ENCODE data around the gene USP44. TPM values are rescaled to one million over a fixed set of nuclear protein-coding genes. Genes with fewer than 3 reads are reported as not detected.

USP44 gene
- total and polyA plus RNA-seq, 2 donors: 0.42 to 0.44 TPM

GRCh38 chr12:95544756-95545155 is 6.5 kb downstream of the USP44 start:
- Histone ChIP-seq H3K4me3 (ENCODE audit: low read depth, low read length) (no peak overlapping the region), H3K4me1 (ENCODE audit: insufficient read depth) (no peaks in the 10 kb centered on the region), H3K27ac (ENCODE audit: low read depth) (no peak overlapping the region), H3K36me3 (ENCODE audit: insufficient read depth) (no peaks in the 10 kb centered on the region)
- 49% methylated on average over 3 of the region's 3 CpGs for WGBS
- DNase-seq (ENCODE audit: extremely low spot score): no peak

DNA sequence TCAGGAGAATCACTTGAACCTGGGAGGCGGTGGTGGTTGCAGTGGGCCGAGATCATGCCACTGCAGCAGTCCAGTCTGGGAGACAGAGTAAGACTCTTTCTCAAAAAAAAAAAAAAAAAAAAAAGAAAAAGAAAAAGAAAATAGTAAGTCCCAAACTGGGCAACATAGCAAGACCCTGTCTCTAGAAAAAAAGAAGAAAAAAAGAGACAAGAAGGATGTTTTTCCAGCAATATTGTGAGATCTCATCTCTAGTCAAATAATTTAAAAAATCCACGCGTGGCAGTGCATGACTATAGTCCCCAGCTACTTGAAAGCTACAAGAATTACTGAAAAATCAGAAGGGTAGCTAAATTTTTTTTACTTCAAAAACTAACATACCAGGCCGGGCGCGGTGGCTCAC is 8.0 kb downstream of the USP44 start:
- no peak for DNase-seq (ENCODE audit: extremely low spot score)
- H3K36me3 ChIP-seq (ENCODE audit: insufficient read depth): no peaks in the 10 kb centered on the region
- H3K4me3 ChIP-seq (ENCODE audit: low read depth, low read length): no peak overlapping the region
- 96% methylated on average over 7 of the region's 7 CpGs for WGBS
- H3K4me1 ChIP-seq (ENCODE audit: insufficient read depth): no peaks in the 10 kb centered on the region
- H3K27ac ChIP-seq (ENCODE audit: low read depth): no peak overlapping the region

GRCh38 chr12:95541436-95541835 is 9.8 kb downstream of the USP44 start:
- WGBS: 86% methylated on average over 7 of the region's 7 CpGs
- H3K4me1 ChIP-seq (ENCODE audit: insufficient read depth): no peaks in the 10 kb centered on the region
- H3K27ac ChIP-seq (ENCODE audit: low read depth): no peak overlapping the region
- H3K36me3 ChIP-seq (ENCODE audit: insufficient read depth): no peaks in the 10 kb centered on the region
- no peak for DNase-seq (ENCODE audit: extremely low spot score)
- H3K4me3 ChIP-seq (ENCODE audit: low read depth, low read length): no peak overlapping the region

GRCh38 chr12:95538656-95539055 is 12.6 kb downstream of the USP44 start:
- 56% methylated on average over 5 of the region's 5 CpGs for WGBS
- Histone ChIP-seq H3K4me1 (ENCODE audit: insufficient read depth) (no peaks in the 10 kb centered on the region), H3K27ac (ENCODE audit: low read depth) (no peak overlapping the region), H3K4me3 (ENCODE audit: low read depth, low read length) (no peak overlapping the region), H3K36me3 (ENCODE audit: insufficient read depth) (no peaks in the 10 kb centered on the region)
- DNase-seq (ENCODE audit: extremely low spot score): no peak

- 55% methylated on average over 4 of the region's 4 CpGs for WGBS
Observed at GRCh38 chr12:95538006-95538405, 13.3 kb downstream of the USP44 start.

GRCh38 chr12:95533985-95534384 is 17.3 kb downstream of the USP44 start:
- H3K4me1 ChIP-seq (ENCODE audit: insufficient read depth): no peaks in the 10 kb centered on the region
- 52% methylated on average over 4 of the region's 4 CpGs for WGBS
- no peak overlapping the region for H3K27ac ChIP-seq (ENCODE audit: low read depth)
- no peaks in the 10 kb centered on the region for H3K36me3 ChIP-seq (ENCODE audit: insufficient read depth)
- H3K4me3 ChIP-seq (ENCODE audit: low read depth, low read length): no peak overlapping the region
- no peak for DNase-seq (ENCODE audit: extremely low spot score)

More at GRCh38 chr12:95538006-95538405, 13.3 kb downstream of the USP44 start:
- Histone ChIP-seq H3K4me3 (ENCODE audit: low read depth, low read length) (no peak overlapping the region), H3K36me3 (ENCODE audit: insufficient read depth) (no peaks in the 10 kb centered on the region), H3K4me1 (ENCODE audit: insufficient read depth) (no peaks in the 10 kb centered on the region), H3K27ac (ENCODE audit: low read depth) (no peak overlapping the region)
- no peak for DNase-seq (ENCODE audit: extremely low spot score)

DNA sequence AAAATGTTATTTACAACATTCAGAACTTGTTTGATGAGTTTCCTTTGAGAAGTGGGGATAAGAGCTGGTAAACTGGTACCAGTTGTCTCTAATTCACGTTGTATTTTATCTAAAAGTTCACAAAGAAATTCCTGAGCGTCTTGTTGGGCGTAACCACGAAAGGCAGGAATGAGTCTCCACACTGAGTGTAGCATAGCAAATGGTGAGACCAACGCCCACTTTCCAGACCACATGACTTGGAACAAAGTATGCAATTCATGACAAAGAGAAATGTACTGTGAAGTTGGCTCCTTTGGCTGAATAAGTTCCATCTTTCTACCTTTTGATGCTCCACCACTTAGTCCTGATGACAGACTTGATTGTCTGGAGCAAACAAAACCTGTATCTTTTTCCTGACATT is 18.4 kb downstream of the USP44 start:
- H3K4me1 ChIP-seq (ENCODE audit: insufficient read depth): no peaks in the 10 kb centered on the region
- WGBS: 59% methylated on average over 5 of the region's 5 CpGs
- no peak for DNase-seq (ENCODE audit: extremely low spot score)
- H3K36me3 ChIP-seq (ENCODE audit: insufficient read depth): no peaks in the 10 kb centered on the region
- no peak overlapping the region for H3K27ac ChIP-seq (ENCODE audit: low read depth)
- no peak overlapping the region for H3K4me3 ChIP-seq (ENCODE audit: low read depth, low read length)

GRCh38 chr12:95529693-95530225 is 21.5 kb downstream of the USP44 start:
- DNase-seq (ENCODE audit: extremely low spot score): no peak
- WGBS: 82% methylated on average over 4 of the region's 4 CpGs

GRCh38 chr12:95528431-95528830 is 22.8 kb downstream of the USP44 start:
- H3K36me3 ChIP-seq (ENCODE audit: insufficient read depth): no peaks in the 10 kb centered on the region
- H3K4me1 ChIP-seq (ENCODE audit: insufficient read depth): no peaks in the 10 kb centered on the region
- no peak overlapping the region for H3K27ac ChIP-seq (ENCODE audit: low read depth)
- no peak for DNase-seq (ENCODE audit: extremely low spot score)
- WGBS: 62% methylated on average over 4 of the region's 4 CpGs
- no peak overlapping the region for H3K4me3 ChIP-seq (ENCODE audit: low read depth, low read length)

More at GRCh38 chr12:95529693-95530225, 21.5 kb downstream of the USP44 start:
- H3K4me1 ChIP-seq (ENCODE audit: insufficient read depth): no peaks in the 10 kb centered on the region
- H3K36me3 ChIP-seq (ENCODE audit: insufficient read depth): no peaks in the 10 kb centered on the region
- no peak overlapping the region for H3K27ac ChIP-seq (ENCODE audit: low read depth)
- no peak overlapping the region for H3K4me3 ChIP-seq (ENCODE audit: low read depth, low read length)

- 95% methylated on average over 8 of the region's 8 CpGs for WGBS
- H3K27ac ChIP-seq (ENCODE audit: low read depth): no peak overlapping the region
- no peak for DNase-seq (ENCODE audit: extremely low spot score)
- H3K4me3 ChIP-seq (ENCODE audit: low read depth, low read length): no peak overlapping the region
- H3K36me3 ChIP-seq (ENCODE audit: insufficient read depth): no peaks in the 10 kb centered on the region
- no peaks in the 10 kb centered on the region for H3K4me1 ChIP-seq (ENCODE audit: insufficient read depth)
Observed at GRCh38 chr12:95522692-95523091, 28.6 kb downstream of the USP44 start.

- Histone ChIP-seq H3K36me3 (ENCODE audit: insufficient read depth) (no peaks in the 10 kb centered on the region), H3K27ac (ENCODE audit: low read depth) (no peak overlapping the region), H3K4me1 (ENCODE audit: insufficient read depth) (no peaks in the 10 kb centered on the region), H3K4me3 (ENCODE audit: low read depth, low read length) (no peak overlapping the region)
- DNase-seq (ENCODE audit: extremely low spot score): no peak
- WGBS: 77% methylated on average over 6 of the region's 6 CpGs
Observed at GRCh38 chr12:95520816-95521215, 30.5 kb downstream of the USP44 start.

DNA sequence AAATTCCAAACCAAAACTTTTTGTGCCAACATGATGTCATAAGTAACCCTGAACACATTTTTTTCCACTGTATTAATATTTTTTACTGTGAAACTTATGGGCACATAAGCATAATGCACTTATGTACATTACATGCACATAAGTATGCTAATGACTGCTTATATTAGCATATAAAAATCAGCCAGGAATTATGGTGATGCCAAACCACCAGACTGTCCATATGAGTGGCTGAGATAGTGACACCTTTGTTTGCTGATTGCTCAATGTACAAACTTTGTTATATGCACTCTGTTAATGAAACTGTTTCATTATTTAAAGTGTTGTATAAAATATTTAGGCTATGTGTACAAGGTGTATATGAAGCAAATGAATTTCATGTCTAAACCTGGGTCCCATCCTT is 32.3 kb downstream of the USP44 start:
- no peak for DNase-seq (ENCODE audit: extremely low spot score)
- no peak overlapping the region for H3K4me3 ChIP-seq (ENCODE audit: low read depth, low read length)
- H3K4me1 ChIP-seq (ENCODE audit: insufficient read depth): no peaks in the 10 kb centered on the region
- no peaks in the 10 kb centered on the region for H3K36me3 ChIP-seq (ENCODE audit: insufficient read depth)
- H3K27ac ChIP-seq (ENCODE audit: low read depth): no peak overlapping the region

GRCh38 chr12:95517246-95517645 is 34.0 kb downstream of the USP44 start:
- no peak for DNase-seq (ENCODE audit: extremely low spot score)
- Histone ChIP-seq H3K4me3 (ENCODE audit: low read depth, low read length) (no peak overlapping the region), H3K4me1 (ENCODE audit: insufficient read depth) (no peaks in the 10 kb centered on the region), H3K27ac (ENCODE audit: low read depth) (no peak overlapping the region), H3K36me3 (ENCODE audit: insufficient read depth) (peaks cover 1% of the 10 kb centered on the region)

DNA sequence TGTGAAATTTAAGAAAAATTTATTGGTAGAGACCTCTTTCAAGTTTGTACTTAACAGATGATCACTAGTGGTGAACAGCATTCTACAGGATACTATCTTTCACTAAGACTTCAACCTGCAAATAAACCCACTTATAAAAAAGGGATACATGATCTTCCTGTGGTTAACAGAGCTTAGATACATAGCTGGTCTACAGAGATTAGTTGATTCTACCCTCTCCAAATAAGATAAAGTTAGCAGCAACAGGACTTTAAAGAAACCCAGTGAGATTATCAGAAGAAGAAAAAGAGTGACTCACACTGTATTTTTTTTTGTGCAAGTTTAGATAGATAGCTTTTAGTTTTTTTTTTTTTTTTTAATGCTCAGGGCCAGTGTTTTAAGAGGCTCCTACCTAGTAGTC is 34.5 kb downstream of the USP44 start:
- Histone ChIP-seq H3K4me1 (ENCODE audit: insufficient read depth) (no peaks in the 10 kb centered on the region), H3K4me3 (ENCODE audit: low read depth, low read length) (no peak overlapping the region), H3K27ac (ENCODE audit: low read depth) (no peak overlapping the region), H3K36me3 (ENCODE audit: insufficient read depth) (peaks cover 1% of the 10 kb centered on the region)
- DNase-seq (ENCODE audit: extremely low spot score): no peak

GRCh38 chr12:95515197-95515596 is 36.1 kb downstream of the USP44 start:
- H3K36me3 ChIP-seq (ENCODE audit: insufficient read depth): peaks cover 1% of the 10 kb centered on the region
- no peak for DNase-seq (ENCODE audit: extremely low spot score)
- no peak overlapping the region for H3K4me3 ChIP-seq (ENCODE audit: low read depth, low read length)
- WGBS: 99% methylated on average over 3 of the region's 3 CpGs
- no peak overlapping the region for H3K27ac ChIP-seq (ENCODE audit: low read depth)
- H3K4me1 ChIP-seq (ENCODE audit: insufficient read depth): no peaks in the 10 kb centered on the region

Measured in urinary bladder (tissue), 4 donors.